ENCODE data around the gene ZNF385B.
A peak's percentile ranks its signal among the peaks of the same experiment; 100 is the strongest.

The ZNF385B gene

DNA sequence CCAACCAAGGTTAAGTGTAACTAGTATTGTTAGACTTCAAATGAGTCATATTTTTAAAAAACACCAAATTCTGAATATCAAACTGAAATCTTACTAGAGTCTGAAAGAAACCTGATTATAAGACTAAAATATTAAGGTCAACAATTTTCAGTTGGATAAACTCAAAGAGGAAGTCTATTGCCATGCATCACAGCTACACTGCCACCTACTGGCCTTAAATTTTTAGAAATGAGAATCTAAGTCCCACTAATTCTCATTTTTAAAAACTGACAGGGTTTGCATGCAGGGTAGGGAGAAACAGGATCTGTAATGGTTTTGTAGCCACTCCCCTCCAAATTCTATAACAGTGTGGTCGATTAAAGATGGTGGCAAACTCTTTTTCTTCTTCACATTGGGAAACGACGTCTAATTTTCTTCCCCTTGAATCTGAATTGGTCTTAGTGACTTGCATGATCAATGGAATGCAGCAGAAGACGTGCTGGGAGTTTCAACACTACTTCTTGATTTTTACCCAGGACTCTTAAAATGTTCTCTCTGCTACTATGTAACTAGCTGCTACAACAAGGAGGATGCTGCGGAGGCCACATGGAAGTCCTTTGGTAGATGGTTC is 420.7 kb downstream of the ZNF385B start:
- DNase-seq (ENCODE audit: low spot score) = peak; percentile 9

DNA sequence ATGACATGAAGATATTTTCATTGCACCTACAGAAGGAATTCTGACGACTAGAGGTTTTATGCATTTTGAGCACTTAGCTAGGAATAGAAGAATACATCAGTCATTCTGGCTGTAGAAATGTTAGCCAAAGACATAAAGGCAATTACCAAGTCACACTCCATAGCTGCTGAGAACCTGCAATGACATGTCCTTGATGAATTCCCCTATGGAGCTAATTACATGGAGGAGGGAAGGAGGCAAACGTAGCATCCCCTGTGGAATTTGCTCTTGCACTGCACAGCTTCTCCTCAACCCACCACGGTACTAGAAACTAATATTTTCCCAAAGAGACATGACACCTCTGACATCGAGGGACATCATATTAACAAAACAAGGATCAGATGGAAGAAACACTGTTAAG is 422.8 kb downstream of the ZNF385B start:
- DNase-seq (ENCODE audit: low spot score) = no peak

DNA sequence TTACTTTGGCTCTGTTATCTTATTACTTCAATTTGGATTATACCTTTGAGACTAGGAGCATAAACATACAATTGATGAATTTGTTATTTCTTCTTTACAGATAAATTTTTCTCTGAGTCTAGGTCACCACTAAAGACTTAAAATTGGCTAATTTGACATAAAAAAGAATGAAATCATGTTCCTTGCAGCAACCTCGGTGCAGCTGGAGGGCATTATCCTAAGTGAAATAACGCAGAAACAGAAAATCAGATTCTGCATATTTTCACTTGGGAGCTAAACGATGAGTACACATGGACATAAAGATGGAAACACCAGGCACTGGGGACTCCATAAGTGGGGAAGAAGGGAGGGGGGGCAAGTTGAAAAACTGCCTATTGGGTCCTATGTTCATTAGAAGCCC is 424.0 kb downstream of the ZNF385B start:
- no peak for DNase-seq (ENCODE audit: low spot score)

DNA sequence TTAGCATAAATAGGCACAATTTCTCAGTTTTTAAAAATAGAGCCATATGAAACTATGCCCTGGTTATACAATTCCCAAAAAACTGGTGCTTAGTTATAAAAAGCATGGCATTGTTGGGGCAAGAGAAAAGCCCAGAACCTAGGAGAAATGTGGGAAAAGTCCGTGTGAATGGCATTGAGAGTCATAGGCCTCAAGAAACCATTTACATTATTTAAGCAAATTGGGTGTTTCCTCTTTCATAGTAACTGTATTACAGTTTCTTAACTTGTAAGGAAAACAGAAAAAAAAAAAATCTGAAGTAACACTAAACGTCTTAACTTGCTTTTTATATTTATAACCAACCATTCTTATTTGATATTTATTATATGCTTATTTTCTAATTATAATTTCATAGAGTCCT is 425.8 kb downstream of the ZNF385B start:
- no peak for DNase-seq (ENCODE audit: low spot score)

DNA sequence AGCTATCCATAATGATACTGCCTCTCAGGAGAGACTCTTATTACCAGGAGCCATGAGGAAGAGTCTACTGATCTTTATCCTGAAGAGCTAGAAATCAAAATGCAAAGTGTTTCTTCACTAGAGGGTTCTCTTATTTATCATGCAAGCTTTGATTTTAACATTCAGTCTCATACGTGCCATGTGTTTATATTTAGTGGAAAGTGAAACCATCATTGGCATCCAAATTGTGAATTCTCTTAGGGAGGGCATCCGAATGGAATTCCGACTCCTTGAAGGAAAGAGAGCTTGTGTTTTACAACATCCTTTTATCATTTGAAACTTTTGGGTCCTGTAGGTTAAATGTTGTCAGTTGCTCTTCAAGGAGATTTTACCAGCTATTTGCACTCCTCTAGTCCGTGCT is 426.4 kb downstream of the ZNF385B start:
- DNase-seq (ENCODE audit: low spot score) = no peak

DNA sequence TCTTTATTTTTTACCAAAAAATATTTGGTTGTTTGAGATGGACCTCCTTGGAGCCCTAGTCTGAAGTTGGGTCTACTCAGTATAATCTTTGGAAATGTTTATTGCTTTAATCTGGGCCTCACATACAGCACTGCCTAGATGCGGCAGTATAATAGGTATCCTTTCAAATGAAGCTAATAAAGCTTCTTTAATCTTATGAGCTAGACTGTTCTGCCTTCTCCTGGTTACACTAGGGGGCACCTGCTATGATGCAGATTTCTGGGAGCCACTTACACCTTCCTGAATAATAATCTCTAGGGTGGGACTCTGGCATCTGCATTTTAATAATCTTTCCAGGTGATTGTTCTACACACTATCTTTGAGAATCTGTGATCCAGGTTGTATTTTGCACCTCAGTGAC is 427.1 kb downstream of the ZNF385B start:
- DNase-seq (ENCODE audit: low spot score) = no peak

DNA sequence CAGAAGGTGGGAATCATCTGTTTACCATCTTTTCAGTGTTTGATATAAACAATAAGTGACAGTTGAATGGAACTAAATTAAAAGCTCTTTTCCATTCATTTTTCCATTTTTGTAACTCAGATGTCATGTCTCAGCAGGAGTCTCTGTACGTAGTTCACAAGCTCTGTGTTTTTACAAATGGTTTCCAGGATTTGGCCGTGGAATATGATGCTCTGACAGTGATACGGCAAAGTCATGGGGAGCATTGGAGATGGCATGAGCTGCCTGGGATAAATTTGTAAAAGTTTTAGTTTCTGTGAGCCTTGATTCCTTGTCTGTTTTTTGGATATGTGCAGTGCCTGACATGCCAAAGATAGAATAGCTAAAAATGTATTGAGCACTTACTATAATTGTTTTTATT is 428.7 kb downstream of the ZNF385B start:
- DNase-seq (ENCODE audit: low spot score) = no peak

DNA sequence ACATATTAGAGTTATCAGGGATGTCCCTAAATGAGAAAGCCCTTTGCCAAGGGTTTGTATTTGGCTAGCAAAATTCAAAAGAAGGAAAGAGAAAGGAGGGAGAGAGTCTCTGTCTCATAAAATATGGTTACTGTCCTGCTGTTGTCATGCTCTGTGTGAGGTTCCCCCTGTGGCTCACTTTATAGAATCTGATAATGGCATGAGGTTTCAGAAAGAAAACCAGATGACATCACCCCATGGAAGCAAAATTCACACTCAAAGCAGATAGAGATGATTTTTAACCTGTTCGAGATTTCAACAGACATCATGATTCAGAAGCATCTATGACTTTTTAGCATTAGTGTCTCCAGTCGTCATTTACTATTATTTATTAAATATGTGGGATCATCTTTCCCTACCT is 431.8 kb downstream of the ZNF385B start:
- no peak for DNase-seq (ENCODE audit: low spot score)

DNA sequence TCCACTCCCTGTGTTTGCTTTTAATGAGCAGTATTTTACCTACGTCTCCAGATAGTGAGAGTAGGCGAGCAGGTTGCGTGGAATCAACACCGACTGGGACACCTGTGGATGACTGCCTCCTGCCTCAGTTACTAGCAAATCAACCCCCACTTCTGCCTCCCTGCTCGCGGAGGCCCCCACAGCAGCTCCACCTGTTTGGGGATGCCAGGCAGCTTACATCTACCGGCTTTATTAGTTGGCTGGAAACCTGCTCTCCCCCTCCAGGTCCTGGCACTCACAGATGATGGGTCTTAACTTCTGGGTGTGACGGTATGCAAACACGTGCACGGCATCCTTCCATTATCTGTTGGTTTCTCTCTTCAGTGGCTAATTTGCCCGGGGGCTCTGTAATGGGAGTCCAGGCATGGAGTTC is 432.3 kb downstream of the ZNF385B start:
- no peak for DNase-seq (ENCODE audit: low spot score)

DNA sequence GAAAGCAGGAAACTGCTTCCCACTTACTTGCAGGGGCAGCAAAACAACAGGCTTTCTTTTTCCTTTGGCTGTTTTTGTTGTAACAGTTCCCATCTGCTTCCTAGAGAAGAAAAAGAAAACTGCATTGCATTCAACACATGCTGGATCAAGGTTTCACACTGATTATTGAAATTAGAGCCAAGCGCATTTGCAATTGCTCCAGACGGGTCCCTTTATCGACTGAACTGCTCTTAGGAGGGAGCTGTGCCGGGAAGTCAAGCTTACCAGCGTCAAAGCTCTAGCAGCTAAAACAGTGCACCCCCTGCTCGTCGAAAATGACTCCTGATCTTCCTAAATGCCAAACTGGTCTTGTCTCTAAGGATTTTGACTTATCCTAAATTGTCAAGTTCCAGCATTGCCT is 432.8 kb downstream of the ZNF385B start:
- DNase-seq (ENCODE audit: low spot score) = no peak

DNA sequence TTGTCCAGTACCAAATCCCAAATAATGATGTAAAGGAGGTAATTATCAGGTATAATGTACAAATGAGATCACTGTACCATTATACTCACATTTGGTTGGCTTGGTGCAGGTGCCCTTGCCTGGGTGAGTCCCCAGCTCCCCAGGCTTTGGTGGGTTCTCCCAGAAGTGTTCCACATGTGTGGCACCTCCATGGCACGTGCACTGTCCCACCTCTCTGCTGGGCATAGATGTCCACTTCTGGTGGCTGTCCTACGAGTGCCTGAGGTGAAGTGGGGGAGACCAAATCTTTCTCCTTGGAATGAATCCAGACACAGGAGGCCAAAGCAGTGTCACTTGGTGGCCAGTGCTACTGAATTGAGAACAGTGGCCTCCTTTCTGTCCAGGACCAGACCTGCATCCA is 434.3 kb downstream of the ZNF385B start:
- DNase-seq (ENCODE audit: low spot score) = no peak

DNA sequence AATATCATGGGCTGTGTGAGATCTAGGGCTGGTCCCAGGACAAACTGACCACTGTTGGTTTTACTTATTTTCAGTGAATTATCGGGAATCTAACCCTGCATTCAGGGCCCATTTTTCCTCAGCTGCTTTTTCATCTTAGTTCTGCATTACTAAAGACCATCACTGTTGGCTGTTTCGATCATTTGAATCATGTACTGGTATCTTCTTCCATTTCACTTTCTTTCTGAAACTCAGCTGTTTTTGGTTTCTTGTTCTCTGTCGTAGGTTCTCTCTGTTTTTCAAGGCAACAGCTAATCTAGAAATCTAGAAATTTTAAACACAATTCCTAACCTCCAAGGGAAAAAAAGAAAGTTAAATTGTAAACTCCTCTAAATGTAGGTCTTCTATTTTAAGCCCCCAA is 436.8 kb downstream of the ZNF385B start:
- no peak for DNase-seq (ENCODE audit: low spot score)

DNA sequence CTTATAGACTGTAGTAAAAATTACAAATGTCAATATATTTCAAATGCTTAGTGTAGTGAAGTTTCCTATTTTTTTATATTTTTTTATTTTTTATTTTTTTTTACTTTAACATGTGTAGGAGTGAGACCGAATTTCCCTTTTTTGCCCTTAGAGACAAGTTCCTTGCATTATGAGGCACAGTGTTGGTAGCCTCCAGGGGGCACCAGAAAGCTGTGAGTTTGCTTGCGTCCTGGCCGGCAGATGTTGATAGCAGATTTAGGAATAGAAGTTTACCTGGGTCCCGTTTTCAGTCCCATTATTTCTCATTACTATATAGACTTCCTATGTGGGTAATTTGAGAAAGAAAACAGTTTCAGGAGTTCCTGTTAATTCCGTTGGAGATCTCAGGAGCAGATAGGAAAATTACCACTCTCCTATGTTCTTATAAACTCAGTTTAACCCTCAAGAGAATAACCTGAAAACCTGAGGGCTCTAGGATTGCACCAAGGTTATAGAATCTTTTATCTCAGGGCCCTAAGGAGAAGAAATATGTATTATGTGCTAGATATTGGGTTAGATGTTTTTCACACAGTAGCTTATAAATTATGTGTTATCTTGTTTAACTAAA is 439.3 kb downstream of the ZNF385B start:
- DNase-seq (ENCODE audit: low spot score) = peak; percentile 8

DNA sequence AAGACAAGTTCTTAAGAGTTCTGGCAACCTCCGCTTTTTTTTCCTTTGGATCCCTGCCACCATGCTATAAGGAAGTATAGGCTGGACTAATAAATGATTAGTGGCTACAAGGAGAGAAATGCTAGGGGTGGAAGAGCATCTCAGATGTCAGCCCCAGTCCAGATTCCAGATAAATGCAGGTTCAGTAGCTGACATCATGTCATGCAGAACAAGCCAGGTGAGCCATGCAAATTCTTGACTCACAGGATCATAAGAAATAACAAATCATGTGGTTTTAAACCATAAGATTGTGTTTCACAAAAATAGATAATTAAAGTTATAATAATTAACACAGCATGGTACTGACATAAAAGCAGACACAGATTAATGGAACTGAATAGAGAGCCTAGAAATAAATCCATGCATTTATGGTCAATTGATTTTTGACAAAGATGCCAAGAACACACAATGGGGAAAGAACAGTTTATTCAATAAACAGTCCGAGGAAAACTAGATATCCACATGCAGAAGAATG is 443.9 kb downstream of the ZNF385B start:
- no peak for DNase-seq (ENCODE audit: low spot score)

DNA sequence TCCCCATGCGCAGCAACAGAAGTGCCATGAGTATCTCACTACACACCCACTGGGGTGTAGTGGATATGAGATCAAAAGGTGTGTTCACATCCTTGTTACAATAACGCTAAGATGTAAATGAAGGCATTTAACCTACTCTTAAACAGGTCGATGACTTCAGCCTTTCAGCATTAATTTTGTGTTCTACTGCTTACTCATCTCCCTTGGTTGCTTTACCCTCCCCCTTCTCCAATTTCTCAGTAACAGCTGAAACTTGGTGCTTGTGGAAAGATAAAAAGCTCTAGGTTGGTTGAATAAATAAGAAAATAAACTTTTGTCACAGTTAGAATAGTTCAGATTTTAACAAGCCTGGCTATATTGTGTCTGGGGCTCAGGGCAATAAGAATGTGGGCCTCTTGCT is 449.3 kb downstream of the ZNF385B start:
- DNase-seq (ENCODE audit: low spot score) = no peak

DNA sequence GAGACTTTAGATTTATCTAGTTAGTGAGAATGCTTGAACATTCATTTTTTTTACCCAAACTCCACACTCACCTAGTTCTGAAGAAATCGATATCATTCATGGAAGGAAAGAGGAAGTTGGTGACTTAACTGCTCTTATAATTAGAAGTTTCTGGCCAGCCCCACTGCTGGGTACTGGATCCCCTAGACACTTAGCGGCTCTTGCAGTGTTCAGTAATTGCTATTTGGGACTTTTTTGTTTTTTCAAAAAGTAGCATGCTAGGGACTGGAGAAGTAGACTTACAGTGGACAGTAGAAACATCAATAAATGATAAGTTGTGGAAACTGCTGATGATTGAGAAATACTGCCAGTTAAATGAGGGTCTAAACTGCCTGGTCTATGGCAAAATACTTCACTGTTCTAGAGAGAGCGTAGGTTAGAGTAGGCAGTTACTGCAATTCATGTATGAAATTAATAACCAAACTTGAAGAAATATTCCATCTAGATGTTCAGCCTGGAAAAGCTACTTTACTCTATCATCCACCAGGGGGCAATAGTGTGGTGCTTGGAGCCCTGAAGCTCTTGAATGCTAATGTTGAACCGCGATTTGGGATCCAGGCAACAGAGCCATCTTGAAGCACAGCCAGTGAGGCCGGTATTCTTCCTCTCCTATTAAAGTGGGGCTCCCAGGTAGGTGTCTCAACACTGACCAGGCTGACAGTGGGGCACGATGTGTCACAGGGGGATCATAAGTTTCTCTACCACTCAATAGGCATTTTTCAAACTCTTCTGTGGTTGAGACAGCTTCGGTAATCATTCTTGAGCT is 450.7 kb downstream of the ZNF385B start:
- peak; percentile 27 for DNase-seq (ENCODE audit: low spot score)

DNA sequence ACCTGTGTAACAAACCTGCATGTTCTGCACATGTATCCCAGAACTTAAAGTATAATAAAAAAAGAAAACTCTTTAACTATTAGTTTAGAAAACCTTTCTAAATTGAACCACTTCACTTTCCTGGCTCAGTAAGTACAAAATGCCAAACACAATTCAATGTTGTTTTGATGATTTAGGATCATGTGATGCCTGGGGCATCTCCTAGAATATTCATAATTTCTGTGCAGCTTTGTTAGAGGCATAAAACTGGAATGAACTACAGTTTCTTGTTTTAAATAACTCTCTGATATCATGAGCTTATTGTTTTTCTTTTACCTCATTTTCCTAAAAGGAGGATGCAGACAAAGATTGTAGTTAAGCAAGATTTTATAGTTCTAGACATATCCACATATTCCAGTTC is 457.8 kb downstream of the ZNF385B start:
- no peak for DNase-seq (ENCODE audit: low spot score)

DNA sequence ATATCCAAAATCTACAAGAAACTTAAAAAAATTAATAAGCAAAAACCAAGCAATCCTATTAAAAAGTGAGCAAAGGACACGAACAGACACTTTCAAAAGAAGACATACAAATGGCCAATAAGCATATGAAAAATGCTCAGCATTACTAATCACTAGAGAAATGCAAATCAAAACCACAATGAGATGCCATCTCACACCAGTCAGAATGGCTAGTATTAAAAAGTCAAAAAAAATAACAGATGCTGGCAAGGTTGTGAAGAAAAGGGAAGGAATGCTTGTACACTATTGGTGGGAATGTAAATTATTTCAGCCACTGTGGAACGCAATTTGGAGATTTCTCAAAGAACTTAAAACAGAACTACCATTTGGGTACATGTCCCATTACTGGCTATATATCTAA is 467.9 kb downstream of the ZNF385B start:
- no peak for DNase-seq (ENCODE audit: low spot score)

Measured in hematopoietic multipotent progenitor cell treated with erythropoietin and hydrocortisone succinate and interleukin-3 and kit ligand, for 15 days (in vitro differentiated cells).